GM23338 (cell line): Measurements from ENCODE around the gene COA7. TPM values are rescaled to one million over a fixed set of nuclear protein-coding genes. Genes with fewer than 3 reads are reported as not detected.

ENCODE experiments used
- ATAC-seq: fragments of 200-7000 bp; cut with Tn5 transposase; 3 replicates; pipeline ENCODE4 v1.9.1; 2020
- DNase-seq: peaks from one replicate; pipeline ENCODE4 v3.0.0-alpha.2; 2015; ENCODE audit warnings: low spot score
- H2AFZ ChIP-seq: fragments of 200-600 bp; sonication (generic); 2 replicates; pipeline ENCODE4 v1.8.0; 2016; ENCODE audit warnings: antibody characterized with exemption, mild to moderate bottlenecking, moderate library complexity
- H3F3A ChIP-seq: fragments of 200-600 bp; sonication (generic); replicated peaks from 2 replicates; pipeline ENCODE4 v1.8.0; 2017; ENCODE audit warnings: antibody characterized with exemption, mixed run types, low read depth
- H3K27ac ChIP-seq: fragments of 200-600 bp; sonication (generic); 2 replicates; pipeline ENCODE4 v1.6.1; 2016; ENCODE audit warnings: low read depth
- H3K27me3 ChIP-seq: fragments of 200-600 bp; sonication (generic); 2 replicates; pipeline ENCODE4 v1.8.0; 2016; ENCODE audit warnings: mild to moderate bottlenecking, mixed run types, moderate library complexity; ENCODE audit not compliant: insufficient read depth
- H3K36me3 ChIP-seq: fragments of 200-600 bp; sonication (generic); 2 replicates; pipeline ENCODE4 v1.8.0; 2016; ENCODE audit warnings: mild to moderate bottlenecking; ENCODE audit not compliant: insufficient read depth
- H3K4me1 ChIP-seq: fragments of 200-600 bp; sonication (generic); 2 replicates; pipeline ENCODE4 v1.8.0; 2016; ENCODE audit warnings: mild to moderate bottlenecking, moderate library complexity; ENCODE audit not compliant: insufficient read depth
- H3K4me2 ChIP-seq: fragments of 200-600 bp; sonication (generic); 2 replicates; pipeline ENCODE4 v1.7.1; 2017; ENCODE audit warnings: mixed run types
- H3K4me3 ChIP-seq: fragments of 200-600 bp; sonication (generic); 2 replicates; pipeline ENCODE4 v1.6.1; 2016; ENCODE audit warnings: mixed run types
- H3K79me2 ChIP-seq: fragments of 200-600 bp; sonication (generic); replicated peaks from 2 replicates; pipeline ENCODE4 v1.8.0; 2017; ENCODE audit warnings: mild to moderate bottlenecking; ENCODE audit not compliant: insufficient read depth
- H3K9me2 ChIP-seq: fragments of 200-600 bp; sonication (generic); 2 replicates; pipeline ENCODE4 v1.8.0; 2017; ENCODE audit not compliant: insufficient read depth
- H4K20me1 ChIP-seq: fragments of 200-600 bp; sonication (generic); replicated peaks from 2 replicates; pipeline ENCODE4 v1.8.0; 2017; ENCODE audit warnings: mild to moderate bottlenecking; ENCODE audit not compliant: insufficient read depth
- H3K27ac Mint-ChIP-seq: 2 replicates; pipeline ENCODE4 v1.8.0; 2020; ENCODE audit warnings: inconsistent platforms, mild to moderate bottlenecking, moderate library complexity, mixed read lengths
- H3K27me3 Mint-ChIP-seq: 3 replicates; pipeline ENCODE4 v1.8.0; 2022; ENCODE audit warnings: low read depth, mild to moderate bottlenecking, moderate library complexity, mixed read lengths, inconsistent platforms; ENCODE audit not compliant: insufficient read depth, poor library complexity
- H3K36me3 Mint-ChIP-seq: 3 replicates; pipeline ENCODE4 v1.8.0; 2021; ENCODE audit warnings: low read depth, mild to moderate bottlenecking, inconsistent platforms, moderate library complexity, mixed read lengths
- H3K4me1 Mint-ChIP-seq: 3 replicates; pipeline ENCODE4 v1.8.0; 2020; ENCODE audit warnings: mild to moderate bottlenecking, inconsistent platforms, mixed read lengths
- H3K4me3 Mint-ChIP-seq: 3 replicates; pipeline ENCODE4 v1.8.0; 2021; ENCODE audit warnings: moderate library complexity, mild to moderate bottlenecking, inconsistent platforms, mixed read lengths
- H3K9me3 Mint-ChIP-seq: 3 replicates; pipeline ENCODE4 v1.8.0; 2020; ENCODE audit warnings: moderate library complexity, mild to moderate bottlenecking, inconsistent platforms, mixed read lengths
- CREB1 ChIP-seq: fragments of 250-450 bp; sonication (Bioruptor Pico); IDR thresholded peaks from 2 replicates; pipeline ENCODE4 v1.5.0; 2020; ENCODE audit warnings: low read depth, mild to moderate bottlenecking, moderate library complexity
- CTCF ChIP-seq, 2 experiments: fragments of 200-600 bp in 1 of 2; sonication (generic) in 1 of 2; conservative IDR thresholded peaks; 2 replicates each; pipeline versions ENCODE4 v1.5.1 to v1.6.1; 2016 to 2017; ENCODE audit warnings: antibody characterized with exemption in 2 of 2, low read depth in 2 of 2, mild to moderate bottlenecking in 2 of 2, moderate library complexity in 1 of 2
- JUNB ChIP-seq: IDR thresholded peaks from one replicate; pipeline ENCODE4 v1.6.1; 2016; ENCODE audit warnings: antibody characterized with exemption; ENCODE audit not compliant: unreplicated experiment
- NANOG ChIP-seq: IDR thresholded peaks from 2 replicates; pipeline ENCODE4 v1.6.1; 2016; ENCODE audit warnings: antibody characterized with exemption, borderline replicate concordance
- POLR2AphosphoS5 ChIP-seq: IDR thresholded peaks from 2 replicates; pipeline ENCODE4 v1.6.1; 2016; ENCODE audit warnings: antibody characterized with exemption, low read depth
- ZNF114 ChIP-seq: fragments of 250-450 bp; sonication (Bioruptor Pico); IDR thresholded peaks from 2 replicates; pipeline ENCODE4 v1.5.0; 2020; ENCODE audit warnings: mild to moderate bottlenecking, moderate library complexity
- ZNF331 ChIP-seq: fragments of 250-450 bp; sonication (Bioruptor Pico); IDR thresholded peaks from 2 replicates; pipeline ENCODE4 v1.5.0; 2020; ENCODE audit warnings: low read depth, mild to moderate bottlenecking, moderate library complexity
- ZNF462 ChIP-seq: fragments of 250-450 bp; sonication (Bioruptor Pico); IDR thresholded peaks from 2 replicates; pipeline ENCODE4 v1.5.0; 2020; ENCODE audit warnings: mild to moderate bottlenecking, moderate library complexity
- polyA plus RNA-seq: library from polyadenylated mRNA; unstranded; fragments of >200 nt; fragmentation: Nextera tagmentation; extraction: Ambion mirVana; gene quantifications from 2 replicates; pipeline ENCODE4 v1.2.1, GENCODE V29; 2016
- total RNA-seq: library from RNA; depleted of rRNA; stranded (reverse); fragments of >200 nt; shearing (Covaris generic); gene quantifications from 2 replicates; pipeline ENCODE4 v1.2.3, GENCODE V29; 2014

The COA7 gene
- total and polyA plus RNA-seq, 2 experiments from 2014 or later: 19.7 to 27.5 TPM

- TF ChIP-seq NANOG (no peak), CTCF (conservative IDR thresholded peaks at IDR 0.05; ENCODE audit: low read depth in 2 of 2) (no peak), CREB1 (CRISPR knock-in tag) (no peak), POLR2AphosphoS5 (no peak), ZNF114 (CRISPR knock-in tag) (no peak), ZNF462 (no peak), JUNB (no peak), ZNF331 (no peak)
Observed at GRCh38 chr1:52707927-52708655, 9.9 kb upstream of the COA7 start.

More at GRCh38 chr1:52707927-52708655, 9.9 kb upstream of the COA7 start:
- no peak overlapping the region for H3K4me3 ChIP-seq
- peaks cover 7% of the 10 kb centered on the region; the same call in 1 of the 2 replicates for H3K4me1 ChIP-seq
- no peak overlapping the region for H2AFZ ChIP-seq
- H3K27ac ChIP-seq: no peak overlapping the region
- H3K36me3 ChIP-seq: no peaks in the 10 kb centered on the region
- no peak overlapping the region for H3K4me2 ChIP-seq
- no peaks in the 10 kb centered on the region for H3K9me2 ChIP-seq
- H4K20me1 ChIP-seq: no peaks in the 10 kb centered on the region
- no peaks in the 10 kb centered on the region for H3K27me3 ChIP-seq
- H3F3A ChIP-seq: no peaks in the 10 kb centered on the region; the same call in 1 of the 2 replicates
- Mint-ChIP-seq H3K27me3 (peaks cover 8% of the 10 kb centered on the region), H3K27ac (no peak overlapping the region), H3K36me3 (no peaks in the 10 kb centered on the region), H3K9me3 (no peaks in the 10 kb centered on the region), H3K4me3 (no peak overlapping the region), H3K4me1 (peaks cover 6% of the 10 kb centered on the region)
- DNase-seq: no peak
- no peak for ATAC-seq
- no peaks in the 10 kb centered on the region for H3K79me2 ChIP-seq
